Loucy (cell line): ENCODE data around the gene RBBP8.

Experiments
- H2AFZ ChIP-seq: fragments of 200-600 bp; sonication (generic); 2 replicates; pipeline ENCODE4 v1.6.0; 2016; ENCODE audit warnings: antibody characterized with exemption, mild to moderate bottlenecking, low read length, moderate library complexity
- H3F3A ChIP-seq: fragments of 200-600 bp; 2 replicates; pipeline ENCODE4 v1.6.0; 2016; ENCODE audit warnings: antibody characterized with exemption, low read depth, mild to moderate bottlenecking
- H3K27me3 ChIP-seq: fragments of 200-600 bp; sonication (generic); 2 replicates; pipeline ENCODE4 v1.6.1; 2014; ENCODE audit warnings: low read length, mild to moderate bottlenecking; ENCODE audit not compliant: insufficient read depth, poor library complexity, severe bottlenecking
- H3K36me3 ChIP-seq: fragments of 200-600 bp; sonication (generic); 2 replicates; pipeline ENCODE4 v1.6.1; 2016; ENCODE audit warnings: low read length; ENCODE audit not compliant: insufficient read depth
- H3K4me1 ChIP-seq: fragments of 200-600 bp; sonication (generic); 2 replicates; pipeline ENCODE4 v1.5.1; 2014; ENCODE audit warnings: low read length, mild to moderate bottlenecking; ENCODE audit not compliant: insufficient read depth, poor library complexity, severe bottlenecking
- H3K4me2 ChIP-seq: fragments of 200-600 bp; sonication (generic); 2 replicates; pipeline ENCODE4 v1.6.0; 2014; ENCODE audit warnings: antibody characterized with exemption, low read length, low read depth, mild to moderate bottlenecking; ENCODE audit not compliant: poor library complexity, severe bottlenecking
- H3K4me3 ChIP-seq: fragments of 200-600 bp; sonication (generic); 2 replicates; pipeline ENCODE4 v1.5.1; 2014; ENCODE audit warnings: low read length, mild to moderate bottlenecking, mixed read lengths; ENCODE audit not compliant: poor library complexity, severe bottlenecking
- H3K79me2 ChIP-seq: fragments of 200-600 bp; sonication (generic); 2 replicates; pipeline ENCODE4 v1.6.1; 2014; ENCODE audit warnings: low read length; ENCODE audit not compliant: insufficient read depth
- H3K9ac ChIP-seq: fragments of 200-600 bp; sonication (generic); 2 replicates; pipeline ENCODE4 v1.6.0; 2014; ENCODE audit warnings: mild to moderate bottlenecking, low read depth, low read length, moderate library complexity; ENCODE audit not compliant: poor library complexity, severe bottlenecking
- H3K9me2 ChIP-seq: fragments of 200-600 bp; sonication (generic); replicated peaks from 2 replicates; pipeline ENCODE4 v1.6.1; 2016; ENCODE audit warnings: low read depth, low read length, mixed read lengths
- H3K9me3 ChIP-seq: fragments of 200-600 bp; sonication (generic); 2 replicates; pipeline ENCODE4 v1.6.1; 2014; ENCODE audit warnings: mild to moderate bottlenecking, antibody characterized with exemption, low read length, low read depth; ENCODE audit not compliant: insufficient read depth
- H4K20me1 ChIP-seq: fragments of 200-600 bp; sonication (generic); 2 replicates; pipeline ENCODE4 v1.6.0; 2014; ENCODE audit warnings: antibody characterized with exemption, low read length, mild to moderate bottlenecking; ENCODE audit not compliant: insufficient read depth, poor library complexity, severe bottlenecking
- CTCF ChIP-seq: fragments of 200-600 bp; sonication (generic); conservative IDR thresholded peaks from 2 replicates; pipeline ENCODE4 v1.5.1; 2014; ENCODE audit warnings: mild to moderate bottlenecking, antibody characterized with exemption, low read length
- EZH2phosphoT487 ChIP-seq: fragments of 200-600 bp; IDR thresholded peaks from 2 replicates; pipeline ENCODE4 v1.6.1; 2018; ENCODE audit warnings: antibody characterized with exemption, mild to moderate bottlenecking, moderate library complexity, borderline replicate concordance

The RBBP8 gene

GRCh38 chr18:22964722-22965121 lies 31.6 kb downstream of the RBBP8 start:
- TF ChIP-seq CTCF, result no peak
- TF ChIP-seq EZH2phosphoT487, result no peak
- no peaks in the 10 kb centered on the region for H3K27me3 ChIP-seq
- peaks cover 58% of the 10 kb centered on the region for H3K36me3 ChIP-seq
- no peak overlapping the region for H3K4me3 ChIP-seq
- no peaks in the 10 kb centered on the region for H3K4me1 ChIP-seq
- H3K9me2 ChIP-seq, result no peaks in the 10 kb centered on the region
- no peaks in the 10 kb centered on the region for H3F3A ChIP-seq
- no peak overlapping the region for H3K9ac ChIP-seq
- no peak overlapping the region for H3K4me2 ChIP-seq
- H3K9me3 ChIP-seq, result no peaks in the 10 kb centered on the region
- peaks cover 15% of the 10 kb centered on the region; the same call in 1 of the 2 replicates for H3K79me2 ChIP-seq
- no peaks in the 10 kb centered on the region for H4K20me1 ChIP-seq
- H2AFZ ChIP-seq, result no peak overlapping the region

DNA sequence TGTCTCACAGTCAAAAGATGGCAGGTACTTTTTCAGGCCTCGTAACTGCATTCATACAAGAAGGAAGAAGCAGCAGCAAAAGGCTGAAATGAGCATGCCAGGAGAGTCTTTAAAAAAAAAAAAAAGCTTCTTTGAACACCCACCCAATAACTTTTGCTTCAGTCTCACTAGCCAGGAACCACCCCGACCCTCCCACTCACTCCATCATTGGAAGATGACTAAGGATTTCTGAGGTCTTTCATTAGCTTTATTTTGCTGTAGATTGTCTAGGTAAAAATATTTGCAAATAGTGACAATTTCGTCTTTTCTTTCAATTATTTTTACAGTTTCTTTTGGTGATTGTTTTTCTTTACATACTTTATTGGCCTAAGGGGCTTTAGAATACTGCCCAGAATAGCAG lies 37.9 kb downstream of the RBBP8 start:
- H3K27me3 ChIP-seq, result no peaks in the 10 kb centered on the region
- H3K4me3 ChIP-seq, result no peak overlapping the region
- no peaks in the 10 kb centered on the region for H3K4me1 ChIP-seq
- H3K9me2 ChIP-seq, result no peaks in the 10 kb centered on the region
- H3K36me3 ChIP-seq, result peaks cover 71% of the 10 kb centered on the region
- TF ChIP-seq CTCF, result no peak
- no peak for TF ChIP-seq EZH2phosphoT487
- H3K9me3 ChIP-seq, result no peaks in the 10 kb centered on the region
- no peak overlapping the region for H3K9ac ChIP-seq
- H4K20me1 ChIP-seq, result no peaks in the 10 kb centered on the region
- H3K79me2 ChIP-seq, result no peaks in the 10 kb centered on the region
- H3F3A ChIP-seq, result no peaks in the 10 kb centered on the region
- no peak overlapping the region for H2AFZ ChIP-seq
- no peak overlapping the region for H3K4me2 ChIP-seq

DNA sequence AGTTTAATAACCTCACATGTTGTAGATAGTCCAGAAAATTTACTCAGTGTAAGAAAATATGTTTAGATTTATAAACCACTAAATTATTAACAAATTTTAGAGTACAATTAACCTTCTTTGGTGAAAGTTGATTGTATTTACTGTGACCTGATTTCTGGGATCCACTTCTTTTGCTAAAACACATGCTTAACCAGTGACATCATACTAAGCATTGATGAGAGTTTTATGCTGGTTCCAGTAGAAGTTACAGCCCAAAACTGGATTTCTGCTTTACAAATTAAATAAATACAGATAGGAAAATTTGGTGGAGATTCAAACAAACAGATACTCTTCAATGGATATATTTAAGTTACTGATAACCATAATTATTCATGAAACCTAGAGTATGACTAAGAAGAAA lies 40.9 kb downstream of the RBBP8 start:
- Histone ChIP-seq H3K27me3 (no peaks in the 10 kb centered on the region), H3K4me1 (no peaks in the 10 kb centered on the region), H3K9ac (no peak overlapping the region), H4K20me1 (no peaks in the 10 kb centered on the region), H3K4me2 (no peak overlapping the region), H2AFZ (no peak overlapping the region), H3K4me3 (no peak overlapping the region), H3K79me2 (no peaks in the 10 kb centered on the region), H3K9me2 (no peaks in the 10 kb centered on the region), H3K36me3 (peaks cover 74% of the 10 kb centered on the region), H3K9me3 (no peaks in the 10 kb centered on the region), H3F3A (no peaks in the 10 kb centered on the region)
- TF ChIP-seq EZH2phosphoT487 (no peak), CTCF (no peak)
